ENCODE data around the gene CYREN. TPM values are rescaled to one million over a fixed set of nuclear protein-coding genes. Genes with fewer than 3 reads are reported as not detected.

Gene CYREN
- polyA plus RNA-seq, 1 donor (not counting 4 experiments of a cell fraction or from before 2014, with no cell fraction given) = 41.7 TPM

- H3K27me3 ChIP-seq (ENCODE audit: control insufficient read depth, extremely low read depth, insufficient read depth, low read length) = no peaks in the 10 kb centered on the region
- dilution Hi-C loops (cut with MboI; ENCODE audit: extremely low pct_ligation_motif_present, low sequenced_read_pairs) = no loop called here
- FAIRE-seq = no peak
- H3K9ac ChIP-seq (ENCODE audit: control insufficient read depth, extremely low read depth, insufficient read depth, low read length) = no peak overlapping the region
- H3K9me3 ChIP-seq (ENCODE audit: control insufficient read depth, low read depth, low read length) = no peaks in the 10 kb centered on the region
- DNase-seq (ENCODE audit: low read depth, low spot score) = no peak
- H3K36me3 ChIP-seq (ENCODE audit: control insufficient read depth in 2 of 2, extremely low read depth in 1 of 2, insufficient read depth in 2 of 2, low read length in 2 of 2) = peaks cover 12 to 29% of the 10 kb centered on the region in 2 experiments
- no peak overlapping the region for H2AFZ ChIP-seq (ENCODE audit: control insufficient read depth, low read length)
- H3K79me2 ChIP-seq (ENCODE audit: control insufficient read depth, insufficient read depth, low read length) = peaks cover 30% of the 10 kb centered on the region
- TF ChIP-seq CTCF (optimal IDR thresholded peaks at IDR 0.05 in 1 of 3, IDR thresholded peaks at IDR 0.05 in 1 of 3, conservative IDR thresholded peaks at IDR 0.05 in 1 of 3; ENCODE audit: extremely low read depth in 1 of 3, insufficient read depth in 2 of 3, low read length in 3 of 3) (no peak), EZH2 (IDR thresholded peaks at IDR 0.05; ENCODE audit: low read length) (no peak)
- peaks cover 28% of the 10 kb centered on the region for H3K4me1 ChIP-seq (ENCODE audit: control insufficient read depth, extremely low read depth, insufficient read depth, low read length)
- no peak overlapping the region for H3K27ac ChIP-seq (ENCODE audit: control insufficient read depth, insufficient read depth, low read length)
- no peaks in the 10 kb centered on the region for H3K9me1 ChIP-seq (ENCODE audit: control insufficient read depth, extremely low read depth, insufficient read depth, low read length)
- H4K20me1 ChIP-seq (ENCODE audit: control insufficient read depth, extremely low read depth, insufficient read depth, low read length) = no peaks in the 10 kb centered on the region
- no peak overlapping the region for H3K4me3 ChIP-seq (ENCODE audit: control insufficient read depth in 2 of 3, extremely low read depth in 1 of 3, insufficient read depth in 2 of 3, low read depth in 1 of 3, low read length in 3 of 3)
- H3K4me2 ChIP-seq (ENCODE audit: control insufficient read depth, extremely low read depth, insufficient read depth, low read depth, low read length) = peak overlapping the region; percentile 31
These were observed 33.8 kb upstream of the CYREN start for GRCh38 chr7:135204341-135204749.

DNA sequence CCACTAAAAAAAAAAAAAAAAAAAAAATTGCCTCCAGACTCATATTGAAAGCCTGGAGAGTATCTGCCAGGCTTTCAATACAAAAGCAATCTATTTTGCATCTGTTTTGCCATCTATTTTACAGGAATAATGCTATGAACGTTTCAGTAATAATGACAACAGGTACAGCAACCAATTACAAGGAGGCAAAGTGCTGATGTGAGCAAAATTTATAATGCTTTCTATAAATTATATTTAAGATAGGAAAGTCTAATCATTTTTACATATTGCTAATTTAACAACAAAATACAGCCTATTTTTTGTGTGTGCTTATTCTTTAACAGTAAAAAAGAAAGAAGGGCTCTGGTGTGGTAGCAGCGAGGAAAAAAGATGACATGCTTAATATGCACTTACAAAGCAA is 30.8 kb upstream of the CYREN start:
- Histone ChIP-seq H3K4me3 (ENCODE audit: control insufficient read depth in 2 of 3, extremely low read depth in 1 of 3, insufficient read depth in 2 of 3, low read depth in 1 of 3, low read length in 3 of 3) (no peak overlapping the region), H3K79me2 (ENCODE audit: control insufficient read depth, insufficient read depth, low read length) (peaks cover 16% of the 10 kb centered on the region), H4K20me1 (ENCODE audit: control insufficient read depth, extremely low read depth, insufficient read depth, low read length) (no peaks in the 10 kb centered on the region), H3K9me1 (ENCODE audit: control insufficient read depth, extremely low read depth, insufficient read depth, low read length) (no peaks in the 10 kb centered on the region), H3K27ac (ENCODE audit: control insufficient read depth, insufficient read depth, low read length) (no peak overlapping the region), H3K9me3 (ENCODE audit: control insufficient read depth, low read depth, low read length) (no peaks in the 10 kb centered on the region), H3K4me1 (ENCODE audit: control insufficient read depth, extremely low read depth, insufficient read depth, low read length) (peaks cover 22% of the 10 kb centered on the region), H3K4me2 (ENCODE audit: control insufficient read depth, extremely low read depth, insufficient read depth, low read depth, low read length) (no peak overlapping the region), H2AFZ (ENCODE audit: control insufficient read depth, low read length) (no peak overlapping the region), H3K27me3 (ENCODE audit: control insufficient read depth, extremely low read depth, insufficient read depth, low read length) (no peaks in the 10 kb centered on the region), H3K9ac (ENCODE audit: control insufficient read depth, extremely low read depth, insufficient read depth, low read length) (no peak overlapping the region), H3K36me3 (ENCODE audit: control insufficient read depth in 2 of 2, extremely low read depth in 1 of 2, insufficient read depth in 2 of 2, low read length in 2 of 2) (peaks cover 25 to 46% of the 10 kb centered on the region in 2 experiments)
- dilution Hi-C loops (cut with MboI; ENCODE audit: extremely low pct_ligation_motif_present, low sequenced_read_pairs) = no loop called here
- DNase-seq (ENCODE audit: low read depth, low spot score) (no peak), FAIRE-seq (no peak)
- no peak for TF ChIP-seq CTCF (optimal IDR thresholded peaks at IDR 0.05 in 1 of 3, IDR thresholded peaks at IDR 0.05 in 1 of 3, conservative IDR thresholded peaks at IDR 0.05 in 1 of 3; ENCODE audit: extremely low read depth in 1 of 3, insufficient read depth in 2 of 3, low read length in 3 of 3)
- no peak for TF ChIP-seq EZH2 (IDR thresholded peaks at IDR 0.05; ENCODE audit: low read length)
